Measurements from ENCODE around the gene FCRLB.

Gene FCRLB

DNA sequence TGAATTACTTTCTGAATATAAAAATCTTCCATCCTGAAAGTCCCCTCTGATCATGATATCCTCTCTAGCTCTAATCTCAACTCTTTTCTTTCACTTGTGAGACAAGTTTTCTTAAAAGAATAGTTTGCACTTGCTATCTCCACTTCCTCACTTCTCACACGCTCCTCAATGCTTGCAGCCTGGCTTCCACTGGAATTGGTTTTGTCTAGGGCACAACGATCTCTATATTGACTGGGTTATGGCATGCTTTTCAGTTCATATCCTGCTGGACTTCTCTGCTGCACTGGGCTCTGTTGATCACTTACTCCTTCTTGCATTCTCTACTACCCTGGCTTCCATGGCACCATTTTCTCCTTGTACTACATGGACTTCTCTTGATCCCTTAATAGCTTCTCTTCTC lies 13.8 kb upstream of the FCRLB start:
- no peak overlapping the region for H3K4me3 ChIP-seq (ENCODE audit: low read depth, low read length)

GRCh38 chr1:161709373-161709772 lies 12.0 kb upstream of the FCRLB start:
- no peak for TF ChIP-seq CTCF (IDR thresholded peaks at IDR 0.05; ENCODE audit: low read depth, low read length)
- H3K4me3 ChIP-seq (ENCODE audit: low read depth, low read length): no peak overlapping the region

More for the DNA sequence above, 13.8 kb upstream of the FCRLB start:
- no peak for TF ChIP-seq CTCF (IDR thresholded peaks at IDR 0.05; ENCODE audit: low read depth, low read length)

DNA sequence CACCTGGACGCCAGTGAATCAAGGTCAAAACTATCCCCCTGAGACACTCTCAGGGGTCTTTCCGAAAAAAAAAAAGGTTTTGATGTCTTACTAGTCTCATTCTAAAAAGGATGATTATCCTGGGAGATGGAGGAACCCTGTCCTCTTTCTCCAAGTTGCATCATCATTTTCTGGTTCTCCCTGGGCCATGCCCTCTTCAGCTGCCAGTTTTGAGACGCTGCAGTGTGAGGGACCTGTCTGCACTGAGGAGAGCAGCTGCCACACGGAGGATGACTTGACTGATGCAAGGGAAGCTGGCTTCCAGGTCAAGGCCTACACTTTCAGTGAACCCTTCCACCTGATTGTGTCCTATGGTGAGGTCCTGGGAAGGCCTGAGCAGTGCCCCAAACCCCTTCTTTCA lies 10.8 kb upstream of the FCRLB start:
- TF ChIP-seq CTCF (IDR thresholded peaks at IDR 0.05; ENCODE audit: low read depth, low read length): no peak
- no peak overlapping the region for H3K4me3 ChIP-seq (ENCODE audit: low read depth, low read length)

DNA sequence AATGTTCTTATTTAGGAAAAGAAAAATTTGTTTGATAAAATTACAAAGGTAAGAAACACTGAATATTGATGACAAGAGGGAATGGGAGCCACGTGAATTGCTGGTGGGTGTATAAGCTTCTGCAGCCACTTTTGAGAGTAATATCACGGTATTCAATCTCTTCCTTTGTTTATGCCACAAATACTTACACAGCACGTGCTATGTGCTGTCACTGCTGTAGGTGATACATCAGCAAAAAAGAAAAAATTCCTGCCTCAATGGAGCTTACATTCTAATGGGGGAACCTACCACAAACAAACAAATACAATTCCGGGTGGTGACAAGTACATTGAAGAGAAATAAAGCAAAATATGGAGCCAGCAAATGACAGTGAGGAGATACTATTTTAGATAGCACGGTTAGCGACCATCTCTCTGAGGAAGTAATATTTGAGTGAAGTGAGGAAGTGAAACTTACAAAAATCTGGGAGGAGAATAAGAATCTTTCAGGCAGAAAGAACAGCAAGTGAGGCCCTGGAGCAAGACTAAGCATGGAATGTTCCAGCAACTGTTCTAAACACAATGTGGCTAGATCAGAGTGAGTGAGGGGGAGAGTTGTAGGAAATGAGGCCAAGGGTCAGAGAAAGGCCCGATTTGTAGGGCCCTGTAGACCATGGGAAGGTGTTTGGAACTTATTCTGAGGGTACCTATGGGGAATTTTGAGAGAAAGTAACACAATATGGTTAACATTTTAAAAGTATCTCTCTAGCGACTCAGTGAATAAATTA lies 2.6 kb upstream of the FCRLB start:
- no peak overlapping the region for H3K4me3 ChIP-seq (ENCODE audit: low read depth, low read length)
- TF ChIP-seq CTCF (IDR thresholded peaks at IDR 0.05; ENCODE audit: low read depth, low read length): no peak

- H3K4me3 ChIP-seq (ENCODE audit: low read depth, low read length): no peak overlapping the region
- no peak for TF ChIP-seq CTCF (IDR thresholded peaks at IDR 0.05; ENCODE audit: low read depth, low read length)
Observed at GRCh38 chr1:161719325-161719611, 2.1 kb upstream of the FCRLB start.

DNA sequence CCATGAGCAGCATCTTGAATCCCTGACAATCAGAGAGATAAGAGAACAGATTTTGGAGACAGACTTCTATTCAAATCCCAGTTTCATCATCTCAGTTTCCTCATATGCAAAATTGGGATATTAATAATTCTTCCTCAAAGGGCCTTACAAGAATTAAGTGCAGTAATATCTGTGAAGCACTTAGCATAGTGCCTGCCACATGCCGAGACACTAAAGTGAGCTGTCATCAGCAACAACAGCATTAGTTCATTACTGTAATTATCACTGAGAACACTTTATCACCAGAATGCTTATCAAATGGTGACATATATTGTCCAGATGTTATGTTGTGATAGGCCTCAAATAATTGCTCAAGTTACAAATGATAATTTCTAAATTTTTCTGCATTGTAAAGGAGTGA lies 922 bp upstream of the FCRLB start:
- H3K4me3 ChIP-seq (ENCODE audit: low read depth, low read length): no peak overlapping the region
- no peak for TF ChIP-seq CTCF (IDR thresholded peaks at IDR 0.05; ENCODE audit: low read depth, low read length)

DNA sequence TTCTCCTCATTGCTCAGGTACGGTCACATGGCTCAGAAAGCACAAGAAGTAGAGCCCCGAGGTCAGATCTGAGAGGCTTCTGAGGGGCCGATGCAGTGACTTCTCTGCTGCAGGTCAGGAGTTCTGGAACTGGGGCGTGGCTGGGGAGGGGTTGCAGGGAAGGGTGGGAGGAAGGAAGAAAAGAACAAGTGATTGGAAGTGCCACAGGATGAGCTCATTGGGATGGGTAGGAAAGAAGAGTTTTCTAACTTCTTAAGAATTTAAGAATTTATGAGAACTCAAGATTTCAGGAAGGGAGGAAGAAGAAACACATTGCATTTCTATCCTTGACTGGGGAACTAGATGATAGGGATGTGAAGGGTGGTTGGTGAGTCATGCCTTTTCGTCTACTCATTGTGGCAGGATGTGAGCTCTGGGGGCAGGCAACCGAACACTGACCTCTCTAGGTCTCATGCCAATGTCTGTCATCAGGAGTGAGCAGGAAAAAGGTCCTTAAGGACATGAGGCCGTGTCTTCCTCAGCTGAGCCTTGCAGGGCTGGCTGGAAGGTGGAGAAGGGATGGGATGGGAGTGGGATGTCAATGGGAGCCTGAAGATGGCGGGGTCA lies 497 bp downstream of the FCRLB start:
- no peak for TF ChIP-seq CTCF (IDR thresholded peaks at IDR 0.05; ENCODE audit: low read depth, low read length)

More for the DNA sequence above, 497 bp downstream of the FCRLB start:
- no peak overlapping the region for H3K4me3 ChIP-seq (ENCODE audit: low read depth, low read length)
